ENCODE data around the gene COL4A6. TPM values are rescaled to one million over a fixed set of nuclear protein-coding genes. Genes with fewer than 3 reads are reported as not detected.

Gene COL4A6
- total RNA-seq, 3 donors from 2014 or later = 6.9 to 13.9 (median 10.7) TPM

GRCh38 chrX:108186811-108187210 is 251.4 kb downstream of the COL4A6 start:
- H3K4me1 ChIP-seq = no peaks in the 10 kb centered on the region
- intact Hi-C loops (cut with DNase I; ENCODE audit: low total_unique reads) = no loop called here
- no peak overlapping the region for H3K27ac ChIP-seq
- no peak overlapping the region for H3K4me3 ChIP-seq
- no peak for TF ChIP-seq POLR2AphosphoS5 (IDR thresholded peaks at IDR 0.05)
- no peak for TF ChIP-seq CTCF (IDR thresholded peaks at IDR 0.05)
- TF ChIP-seq POLR2A (IDR thresholded peaks at IDR 0.05) = no peak
- no peak for DNase-seq (ENCODE audit: low spot score in 2 of 2)
- H3K27me3 ChIP-seq = peaks cover 0 to 60% of the 10 kb centered on the region in 2 donors
- H3K9me3 ChIP-seq = no peaks in the 10 kb centered on the region
- no peaks in the 10 kb centered on the region for H3K36me3 ChIP-seq

- no peak for DNase-seq (ENCODE audit: low spot score in 2 of 2)
- no peak overlapping the region for H3K27ac ChIP-seq
- intact Hi-C loops (cut with DNase I; ENCODE audit: low total_unique reads) = no loop called here
These were observed 260.1 kb downstream of the COL4A6 start for GRCh38 chrX:108178143-108178498.

GRCh38 chrX:108177351-108178142 is 260.7 kb downstream of the COL4A6 start:
- Histone ChIP-seq H3K36me3 (no peaks in the 10 kb centered on the region), H3K4me3 (no peak overlapping the region), H3K27ac (no peak overlapping the region), H3K9me3 (no peaks in the 10 kb centered on the region), H3K4me1 (no peaks in the 10 kb centered on the region), H3K27me3 (peaks cover 0 to 69% of the 10 kb centered on the region in 2 donors)
- intact Hi-C loops (cut with DNase I; ENCODE audit: low total_unique reads) = no loop called here
- TF ChIP-seq CTCF (IDR thresholded peaks at IDR 0.05) (no peak), POLR2AphosphoS5 (IDR thresholded peaks at IDR 0.05) (no peak), POLR2A (IDR thresholded peaks at IDR 0.05) (no peak)
- no peak for DNase-seq (ENCODE audit: low spot score in 2 of 2)

More at GRCh38 chrX:108178143-108178498, 260.1 kb downstream of the COL4A6 start:
- TF ChIP-seq CTCF (IDR thresholded peaks at IDR 0.05) = no peak
- TF ChIP-seq POLR2AphosphoS5 (IDR thresholded peaks at IDR 0.05) = no peak
- no peak for TF ChIP-seq POLR2A (IDR thresholded peaks at IDR 0.05)
- H3K9me3 ChIP-seq = no peaks in the 10 kb centered on the region
- no peak overlapping the region for H3K4me3 ChIP-seq
- peaks cover 0 to 68% of the 10 kb centered on the region in 2 donors for H3K27me3 ChIP-seq
- H3K36me3 ChIP-seq = no peaks in the 10 kb centered on the region
- no peaks in the 10 kb centered on the region for H3K4me1 ChIP-seq

GRCh38 chrX:108173874-108174273 is 264.3 kb downstream of the COL4A6 start:
- no peaks in the 10 kb centered on the region for H3K4me1 ChIP-seq
- intact Hi-C loops (cut with DNase I; ENCODE audit: low total_unique reads) = no loop called here
- H3K9me3 ChIP-seq = no peaks in the 10 kb centered on the region
- H3K27me3 ChIP-seq = peaks cover 0 to 62% of the 10 kb centered on the region in 2 donors
- no peak for TF ChIP-seq POLR2A (IDR thresholded peaks at IDR 0.05)
- TF ChIP-seq POLR2AphosphoS5 (IDR thresholded peaks at IDR 0.05) = no peak
- TF ChIP-seq CTCF (IDR thresholded peaks at IDR 0.05) = no peak
- DNase-seq (ENCODE audit: low spot score in 2 of 2) = no peak
- no peak overlapping the region for H3K27ac ChIP-seq
- H3K4me3 ChIP-seq = no peak overlapping the region
- no peaks in the 10 kb centered on the region for H3K36me3 ChIP-seq

GRCh38 chrX:108171671-108172070 is 266.6 kb downstream of the COL4A6 start:
- intact Hi-C loops (cut with DNase I; ENCODE audit: low total_unique reads) = no loop called here
- H3K27ac ChIP-seq = no peak overlapping the region
- H3K9me3 ChIP-seq = no peaks in the 10 kb centered on the region
- no peak for DNase-seq (ENCODE audit: low spot score in 2 of 2)
- no peak overlapping the region for H3K4me3 ChIP-seq
- peaks cover 0 to 44% of the 10 kb centered on the region in 2 donors for H3K27me3 ChIP-seq
- H3K4me1 ChIP-seq = no peaks in the 10 kb centered on the region
- H3K36me3 ChIP-seq = no peaks in the 10 kb centered on the region
- TF ChIP-seq POLR2AphosphoS5 (IDR thresholded peaks at IDR 0.05) (no peak), POLR2A (IDR thresholded peaks at IDR 0.05) (no peak), CTCF (IDR thresholded peaks at IDR 0.05) (no peak)

Measured in breast epithelium (tissue), 4 donors.